ENCODE measurements around the gene CAPN15. TPM values are rescaled to one million over a fixed set of nuclear protein-coding genes. Genes with fewer than 3 reads are reported as not detected.

The CAPN15 gene
- total and polyA plus RNA-seq, 9 of the 15 experiments (the other 6 are each of a cell fraction or from before 2014, with no cell fraction given), result 0.62 to 111 (median 14.2) TPM

DNA sequence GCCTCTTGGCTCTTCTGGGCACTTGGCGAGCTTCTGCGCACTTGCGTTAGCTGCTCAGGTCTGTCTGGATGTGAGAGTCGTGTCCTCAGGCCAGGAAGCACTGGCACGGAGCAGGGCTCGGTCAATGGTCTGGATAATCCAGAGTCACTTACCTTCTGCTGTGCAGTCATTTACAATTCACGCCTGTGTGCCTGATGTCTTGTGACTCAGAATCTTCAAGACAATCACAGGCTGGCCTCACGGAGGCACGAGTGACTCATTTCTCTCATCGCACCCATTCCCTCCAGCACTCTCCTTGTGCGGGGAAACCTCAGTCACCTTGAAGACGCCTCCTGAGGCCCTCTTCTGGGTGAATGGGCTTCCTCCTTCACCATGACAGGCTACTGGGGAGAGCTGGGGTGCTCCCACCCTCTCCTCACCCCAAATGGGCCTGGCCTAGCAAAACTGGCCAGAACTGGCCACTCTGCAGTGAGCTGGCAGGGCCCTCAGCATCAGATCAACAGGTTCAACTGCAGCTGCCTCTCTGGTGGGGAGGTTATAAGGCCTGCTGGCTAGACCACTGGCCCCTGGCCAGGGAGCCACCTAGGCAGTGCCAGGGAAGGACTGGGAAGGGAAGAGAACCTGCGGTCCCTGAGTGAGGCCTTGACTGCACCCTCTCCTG lies 1.9 kb upstream of the CAPN15 start (continued):
- TF ChIP-seq, protein P1, sequence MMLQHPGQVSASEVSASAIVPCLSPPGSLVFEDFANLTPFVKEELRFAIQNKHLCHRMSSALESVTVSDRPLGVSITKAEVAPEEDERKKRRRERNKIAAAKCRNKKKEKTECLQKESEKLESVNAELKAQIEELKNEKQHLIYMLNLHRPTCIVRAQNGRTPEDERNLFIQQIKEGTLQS (IDR thresholded peaks at IDR 0.05), result peak; percentile 80
- TF ChIP-seq, protein P1 (CRISPR knock-in tag; conservative IDR thresholded peaks at IDR 0.05), result no peak
- TF ChIP-seq ZNF592 (IDR thresholded peaks at IDR 0.05) (0 out of 2 replicates have a peak, but pooled peaks have one; percentile 37), NR2F6 (CRISPR knock-in tag; IDR thresholded peaks at IDR 0.05) (no peak), ZNF583 (CRISPR knock-in tag; IDR thresholded peaks at IDR 0.05) (no peak), ZSCAN32 (CRISPR knock-in tag; IDR thresholded peaks at IDR 0.05) (no peak), PHF21A (IDR thresholded peaks at IDR 0.05; ENCODE audit: borderline replicate concordance, low read depth) (peak; percentile 30; the same call in 1 of the 2 replicates), POLR2G (IDR thresholded peaks at IDR 0.05; ENCODE audit: low read depth, low read length) (peak; percentile 1; the same call in 1 of the 2 replicates), RAD21 (CRISPR knock-in tag; conservative IDR thresholded peaks at IDR 0.05 in 1 of 2, IDR thresholded peaks at IDR 0.05 in 1 of 2) (peak in 1 of 2 experiments; percentile 52; a peak in 2 of 4 replicates), FOS (IDR thresholded peaks at IDR 0.05; ENCODE audit: extremely low read depth, insufficient read length) (peak; percentile 32), E2F6 (IDR thresholded peaks at IDR 0.05; ENCODE audit: borderline replicate concordance in 1 of 2, extremely low read depth in 1 of 2, insufficient read depth in 1 of 2, insufficient read length in 1 of 2, low read depth in 1 of 2, low read length in 1 of 2, poor library complexity in 1 of 2, severe bottlenecking in 1 of 2) (peak; percentile 19 to 88), VEZF1 (CRISPR knock-in tag; IDR thresholded peaks at IDR 0.05) (peak; percentile 23; the same call in 1 of the 2 replicates), L3MBTL2 (IDR thresholded peaks at IDR 0.05) (peak; percentile 80), KAT7 (CRISPR knock-in tag; IDR thresholded peaks at IDR 0.05; ENCODE audit: borderline replicate concordance) (0 out of 2 replicates have a peak, but pooled peaks have one; percentile 5), TOE1 (IDR thresholded peaks at IDR 0.05; ENCODE audit: borderline replicate concordance) (peak; percentile 62; the same call in 1 of the 2 replicates), TOE1 (CRISPR knock-in tag; IDR thresholded peaks at IDR 0.05; ENCODE audit: borderline replicate concordance, low read depth) (no peak), NR2C2 (CRISPR knock-in tag; IDR thresholded peaks at IDR 0.05) (no peak), NR2C2 (tag; IDR thresholded peaks at IDR 0.05) (no peak)

Data from K562 (cell line).